ENCODE measurements around the gene DIP2C. TPM values are rescaled to one million over a fixed set of nuclear protein-coding genes. Genes with fewer than 3 reads are reported as not detected.

The DIP2C gene
- polyA plus RNA-seq, 1 of the 3 experiments (the other 2 are of a cell fraction), result 8.7 TPM

DNA sequence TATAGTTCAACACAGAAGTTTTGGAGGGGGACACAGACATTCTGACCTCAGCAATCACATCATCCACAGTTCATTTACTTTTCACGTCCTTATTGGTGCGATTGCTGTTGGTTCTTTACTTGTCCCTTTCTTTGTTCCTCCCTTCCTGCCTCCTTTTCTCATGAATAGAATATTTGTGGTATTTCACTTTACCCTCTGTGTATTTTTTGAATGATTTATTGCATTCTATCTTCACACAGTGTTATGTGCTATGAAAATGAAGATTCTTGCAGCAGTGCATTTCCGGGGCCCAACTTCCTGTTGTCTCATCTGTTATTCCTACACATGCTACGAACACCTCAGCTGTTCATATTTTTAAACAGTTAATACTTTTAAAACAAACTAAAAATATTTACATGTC, 374.6 kb downstream of the DIP2C start:
- WGBS (ENCODE audit: low lambda C conversion rate), result 92% methylated on average over 4 of the region's 4 CpGs
- H3K9me2 ChIP-seq, result no peaks in the 10 kb centered on the region
- H4K20me1 ChIP-seq (ENCODE audit: insufficient read depth), result no peaks in the 10 kb centered on the region
- H3K79me2 ChIP-seq (ENCODE audit: insufficient read depth), result no peaks in the 10 kb centered on the region
- CTCF ChIA-PET, result no interaction called here
- no peak overlapping the region for H3K27ac ChIP-seq (ENCODE audit: low read depth in 2 of 2, low read length in 1 of 2)
- no peak overlapping the region for H3K9ac ChIP-seq
- H3K4me3 ChIP-seq (ENCODE audit: low read depth in 2 of 2, low read length in 1 of 2), result no peak overlapping the region
- no peak overlapping the region for H3K4me2 ChIP-seq
- H3K4me1 ChIP-seq (ENCODE audit: control insufficient read depth in 1 of 2, insufficient read depth in 2 of 2, low read depth in 1 of 2, low read length in 1 of 2), result peaks cover 0 to 12% of the 10 kb centered on the region in 2 experiments; a peak in 2 of 4 replicates
- no peak for TF ChIP-seq GABPA (IDR thresholded peaks at IDR 0.05; ENCODE audit: low read depth)
- no peak for TF ChIP-seq IRF3 (IDR thresholded peaks at IDR 0.05; ENCODE audit: low read depth, low read length)
- no peak for TF ChIP-seq YY1 (IDR thresholded peaks at IDR 0.05; ENCODE audit: low read depth)
- TF ChIP-seq RFX5 (IDR thresholded peaks at IDR 0.05; ENCODE audit: low read length), result no peak
- TF ChIP-seq FOSL2 (IDR thresholded peaks at IDR 0.05; ENCODE audit: borderline replicate concordance, low read depth), result no peak
- no peaks in the 10 kb centered on the region for H3K9me3 ChIP-seq
- H2AFZ ChIP-seq (ENCODE audit: low read depth), result no peak overlapping the region
- DNase-seq, result no peak
- no peaks in the 10 kb centered on the region for H3F3A ChIP-seq (replicated peaks; ENCODE audit: insufficient read depth)
- H3K36me3 ChIP-seq (replicated peaks in 1 of 2; ENCODE audit: control insufficient read depth in 1 of 2, insufficient read depth in 2 of 2, low read length in 1 of 2), result peaks cover 10 to 16% of the 10 kb centered on the region in 2 experiments
- POLR2A ChIA-PET, result no interaction called here
- no peaks in the 10 kb centered on the region for H3K27me3 ChIP-seq (ENCODE audit: insufficient read depth)

DNA sequence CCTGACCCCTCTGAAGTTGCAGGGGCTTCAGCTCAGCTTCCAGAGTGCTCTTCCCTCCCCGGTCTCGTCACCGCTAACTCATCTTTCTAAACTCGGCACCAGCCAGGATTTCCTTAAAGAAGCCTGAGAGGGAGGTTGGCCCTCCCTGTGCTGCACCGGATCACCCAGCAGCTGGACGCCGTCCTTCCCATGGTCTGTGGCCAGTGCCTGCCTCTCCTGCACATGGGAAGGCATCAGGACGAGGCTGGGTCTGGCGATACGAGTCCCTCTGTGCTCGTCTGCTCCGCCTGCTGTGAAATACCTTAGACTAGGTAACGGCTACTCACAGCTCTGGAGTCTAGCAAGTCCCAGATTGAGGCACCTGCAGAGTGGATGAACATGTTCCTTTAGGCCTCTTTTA, 375.1 kb downstream of the DIP2C start:
- Histone ChIP-seq H3K27ac (ENCODE audit: low read depth in 2 of 2, low read length in 1 of 2) (no peak overlapping the region), H3K79me2 (ENCODE audit: insufficient read depth) (no peaks in the 10 kb centered on the region), H4K20me1 (ENCODE audit: insufficient read depth) (no peaks in the 10 kb centered on the region), H3K4me3 (ENCODE audit: low read depth in 2 of 2, low read length in 1 of 2) (no peak overlapping the region), H3K27me3 (ENCODE audit: insufficient read depth) (no peaks in the 10 kb centered on the region), H3K9me2 (no peaks in the 10 kb centered on the region), H2AFZ (ENCODE audit: low read depth) (no peak overlapping the region), H3K4me1 (ENCODE audit: control insufficient read depth in 1 of 2, insufficient read depth in 2 of 2, low read depth in 1 of 2, low read length in 1 of 2) (peaks cover 0 to 12% of the 10 kb centered on the region in 2 experiments; a peak in 2 of 4 replicates), H3F3A (replicated peaks; ENCODE audit: insufficient read depth) (no peaks in the 10 kb centered on the region), H3K9ac (no peak overlapping the region), H3K4me2 (no peak overlapping the region), H3K36me3 (replicated peaks in 1 of 2; ENCODE audit: control insufficient read depth in 1 of 2, insufficient read depth in 2 of 2, low read length in 1 of 2) (peaks cover 10 to 14% of the 10 kb centered on the region in 2 experiments), H3K9me3 (no peaks in the 10 kb centered on the region)
- ChIA-PET POLR2A (no interaction called here), CTCF (no interaction called here)
- WGBS (ENCODE audit: low lambda C conversion rate), result 89% methylated on average over 13 of the region's 13 CpGs
- TF ChIP-seq MXI1 (IDR thresholded peaks at IDR 0.05; ENCODE audit: low read depth, low read length) (no peak), TCF12 (IDR thresholded peaks at IDR 0.05) (no peak), RFX5 (IDR thresholded peaks at IDR 0.05; ENCODE audit: low read length) (no peak), MEF2A (IDR thresholded peaks at IDR 0.05; ENCODE audit: borderline replicate concordance, low read depth) (no peak), FOXM1 (IDR thresholded peaks at IDR 0.05; ENCODE audit: low read depth) (no peak), RCOR1 (IDR thresholded peaks at IDR 0.05; ENCODE audit: low read length) (no peak), ELF1 (IDR thresholded peaks at IDR 0.05) (no peak), TEAD4 (IDR thresholded peaks at IDR 0.05; ENCODE audit: borderline replicate concordance, insufficient read depth) (no peak), POLR2AphosphoS5 (IDR thresholded peaks at IDR 0.05; ENCODE audit: low read depth, low read length) (no peak)
- no peak for DNase-seq
